ENCODE measurements around the gene CSTF3. TPM values are rescaled to one million over a fixed set of nuclear protein-coding genes. Genes with fewer than 3 reads are reported as not detected.

Gene CSTF3
- total RNA-seq, 4 donors from 2014 or later: 8.0 to 21.0 (median 12.5) TPM

DNA sequence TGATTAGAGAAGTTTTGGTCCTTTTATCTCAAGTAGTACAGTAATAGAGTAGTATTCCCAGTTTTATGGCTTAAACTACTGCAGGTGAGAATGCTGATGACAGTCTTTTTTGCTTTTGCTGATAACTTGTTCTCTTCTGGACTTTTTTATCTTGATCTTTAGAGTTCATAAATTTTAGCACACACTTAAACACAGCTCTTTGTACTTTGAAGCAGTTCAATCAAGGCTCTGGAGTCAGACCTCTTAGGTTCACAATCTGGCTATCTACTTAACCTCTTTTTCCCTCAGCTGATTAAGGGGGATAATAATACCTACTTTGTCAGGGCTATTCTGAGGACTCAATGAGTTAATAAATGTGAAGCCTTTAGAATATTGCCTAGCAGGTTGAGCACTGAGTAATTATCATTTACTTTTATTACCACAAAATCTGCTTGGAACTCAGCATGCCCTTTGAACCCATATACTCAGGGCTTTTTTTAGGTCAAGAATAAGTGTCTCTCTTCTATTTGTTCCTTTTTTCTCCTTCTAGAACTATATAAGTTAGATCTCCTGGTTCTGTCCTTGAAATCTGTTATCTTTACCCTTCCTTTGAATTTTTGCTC is 51.9 kb downstream of the CSTF3 start:
- Histone ChIP-seq H3K27me3 (no peaks in the 10 kb centered on the region), H3K4me1 (no peaks in the 10 kb centered on the region), H3K27ac (no peak overlapping the region), H3K36me3 (peaks cover 0 to 27% (median under 1%) of the 10 kb centered on the region in 3 donors), H3K9me3 (no peaks in the 10 kb centered on the region), H3K4me3 (no peak overlapping the region)
- DNase-seq (ENCODE audit: low spot score in 2 of 2): no peak
- no peak for TF ChIP-seq CTCF (IDR thresholded peaks at IDR 0.05)

GRCh38 chr11:33103836-33104235 is 57.4 kb downstream of the CSTF3 start:
- Histone ChIP-seq H3K9me3 (no peaks in the 10 kb centered on the region), H3K4me3 (no peak overlapping the region), H3K36me3 (peaks cover 0 to 77% (median 9%) of the 10 kb centered on the region in 3 donors), H3K27ac (no peak overlapping the region), H3K4me1 (no peaks in the 10 kb centered on the region), H3K27me3 (no peaks in the 10 kb centered on the region)
- TF ChIP-seq CTCF (IDR thresholded peaks at IDR 0.05) (no peak), POLR2A (IDR thresholded peaks at IDR 0.05) (no peak), EP300 (IDR thresholded peaks at IDR 0.05) (no peak)
- DNase-seq (ENCODE audit: low spot score in 2 of 2): no peak

DNA sequence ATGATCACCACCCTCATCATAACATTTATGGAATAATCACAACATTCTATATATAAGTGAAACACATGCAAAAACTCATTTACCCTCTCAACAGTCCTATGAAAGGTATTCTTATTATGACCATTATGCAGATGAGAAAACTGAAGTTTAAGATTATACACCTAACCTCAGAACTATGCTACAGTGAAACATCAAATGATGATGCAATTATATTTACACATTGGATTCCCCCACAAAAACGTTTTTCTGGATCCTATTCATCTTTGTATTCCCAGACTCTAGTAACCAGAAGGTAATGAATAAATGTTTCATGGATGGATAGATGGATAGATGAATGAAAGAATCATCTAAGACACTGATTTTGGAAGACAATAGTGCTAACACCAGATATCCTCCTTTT is 67.1 kb downstream of the CSTF3 start:
- H3K27me3 ChIP-seq: no peaks in the 10 kb centered on the region
- TF ChIP-seq EP300 (IDR thresholded peaks at IDR 0.05) (no peak), POLR2A (IDR thresholded peaks at IDR 0.05) (no peak), CTCF (IDR thresholded peaks at IDR 0.05) (no peak)
- no peak for DNase-seq (ENCODE audit: low spot score in 2 of 2)
- no peak overlapping the region for H3K27ac ChIP-seq
- peaks cover 0 to 56% (median 7%) of the 10 kb centered on the region in 3 donors for H3K36me3 ChIP-seq
- no peak overlapping the region for H3K4me3 ChIP-seq
- H3K4me1 ChIP-seq: no peaks in the 10 kb centered on the region
- no peaks in the 10 kb centered on the region for H3K9me3 ChIP-seq
- 41 to 42% methylated on average over 1 of the region's 1 CpG for WGBS, 2 donors

- H3K4me3 ChIP-seq: no peak overlapping the region
- H3K27me3 ChIP-seq: no peaks in the 10 kb centered on the region
- no peak overlapping the region for H3K27ac ChIP-seq
- H3K9me3 ChIP-seq: no peaks in the 10 kb centered on the region
- H3K4me1 ChIP-seq: no peaks in the 10 kb centered on the region
- TF ChIP-seq CTCF (IDR thresholded peaks at IDR 0.05) (no peak), EP300 (IDR thresholded peaks at IDR 0.05) (no peak), POLR2A (IDR thresholded peaks at IDR 0.05) (no peak)
- DNase-seq (ENCODE audit: low spot score in 2 of 2): no peak
- H3K36me3 ChIP-seq: peaks cover 0 to 43% (median 0%) of the 10 kb centered on the region in 3 donors
Observed at GRCh38 chr11:33089776-33090175, 71.5 kb downstream of the CSTF3 start.

DNA sequence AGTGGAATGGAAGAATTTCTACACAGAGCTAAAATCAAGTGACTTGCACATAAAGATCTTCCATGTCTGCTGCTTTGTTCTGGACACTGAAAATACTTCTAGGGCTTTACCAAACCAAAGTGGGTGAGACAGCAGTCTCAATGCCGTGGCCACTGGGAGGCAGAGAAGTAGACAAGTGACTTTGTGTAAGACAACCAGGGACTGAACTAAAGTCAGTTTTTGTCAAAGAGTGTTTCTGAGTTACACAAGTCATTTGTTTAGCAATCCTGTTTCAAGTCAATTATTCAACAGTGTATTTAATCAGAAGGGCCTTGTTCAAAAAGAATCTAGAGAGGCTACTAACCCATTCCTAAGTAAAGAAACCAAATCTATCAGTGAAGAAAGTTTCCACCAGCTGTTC is 75.3 kb downstream of the CSTF3 start:
- no peaks in the 10 kb centered on the region for H3K9me3 ChIP-seq
- no peak for TF ChIP-seq POLR2A (IDR thresholded peaks at IDR 0.05)
- no peak for TF ChIP-seq EP300 (IDR thresholded peaks at IDR 0.05)
- TF ChIP-seq CTCF (IDR thresholded peaks at IDR 0.05): no peak
- H3K27me3 ChIP-seq: no peaks in the 10 kb centered on the region
- peaks cover 0 to 54% (median 5%) of the 10 kb centered on the region in 3 donors for H3K36me3 ChIP-seq
- H3K4me3 ChIP-seq: no peak overlapping the region
- H3K4me1 ChIP-seq: no peaks in the 10 kb centered on the region
- H3K27ac ChIP-seq: no peak overlapping the region
- 73 to 77% methylated on average over 1 of the region's 1 CpG for WGBS, 2 donors
- no peak for DNase-seq (ENCODE audit: low spot score in 2 of 2)

Data from tibial nerve (tissue), 4 donors.